ENCODE results near the gene ZNF358.

Gene ZNF358

GRCh38 chr19:7515645-7516151, at the start of gene ZNF358:
Gene ZNF358, plus strand, starts transcription at chr19:7516103. Its CDS starts 3,140 bp downstream, at chr19:7519243.
- DNase-seq (ENCODE audit: low read depth): no peak

DNA sequence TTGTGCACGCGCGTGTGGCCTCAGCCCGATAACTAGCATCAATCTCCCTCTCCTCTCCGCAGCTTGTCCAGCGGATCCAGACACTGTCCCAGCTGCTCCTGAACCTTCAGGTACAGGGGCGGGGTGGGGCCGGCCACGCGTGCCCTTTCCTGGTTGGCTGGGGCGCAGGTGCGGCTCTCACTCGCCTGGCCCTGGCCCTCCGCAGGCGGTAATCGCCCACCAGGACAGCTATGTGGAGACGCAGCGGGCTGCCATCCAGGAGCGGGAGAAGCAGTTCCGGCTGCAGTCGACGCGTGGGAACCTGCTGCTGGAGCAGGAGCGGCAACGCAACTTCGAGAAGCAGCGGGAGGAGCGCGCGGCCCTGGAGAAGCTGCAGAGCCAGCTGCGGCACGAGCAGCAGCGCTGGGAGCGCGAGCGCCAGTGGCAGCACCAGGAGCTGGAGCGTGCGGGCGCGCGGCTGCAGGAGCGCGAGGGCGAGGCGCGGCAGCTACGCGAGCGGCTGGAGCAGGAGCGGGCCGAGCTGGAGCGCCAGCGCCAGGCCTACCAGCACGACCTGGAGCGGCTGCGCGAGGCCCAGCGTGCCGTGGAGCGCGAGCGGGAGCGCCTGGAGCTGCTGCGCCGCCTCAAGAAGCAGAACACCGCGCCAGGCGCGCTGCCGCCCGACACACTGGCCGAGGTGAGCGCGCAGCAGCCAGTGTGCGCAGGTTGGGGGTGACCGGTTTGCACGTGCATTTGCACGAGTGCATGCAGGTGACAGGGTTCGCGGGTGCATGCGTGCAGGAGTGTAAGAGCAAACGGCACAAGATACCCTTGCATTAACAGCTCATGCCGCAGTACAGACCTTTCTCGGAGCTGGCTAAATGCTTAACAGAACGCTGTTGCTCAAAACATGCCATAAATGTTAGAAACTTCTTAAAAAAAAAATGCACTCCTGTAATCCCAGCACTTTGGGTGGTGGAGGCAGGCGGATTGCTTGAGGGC, 48.6 kb upstream of the ZNF358 start:
- no peak for DNase-seq (ENCODE audit: low read depth)

DNA sequence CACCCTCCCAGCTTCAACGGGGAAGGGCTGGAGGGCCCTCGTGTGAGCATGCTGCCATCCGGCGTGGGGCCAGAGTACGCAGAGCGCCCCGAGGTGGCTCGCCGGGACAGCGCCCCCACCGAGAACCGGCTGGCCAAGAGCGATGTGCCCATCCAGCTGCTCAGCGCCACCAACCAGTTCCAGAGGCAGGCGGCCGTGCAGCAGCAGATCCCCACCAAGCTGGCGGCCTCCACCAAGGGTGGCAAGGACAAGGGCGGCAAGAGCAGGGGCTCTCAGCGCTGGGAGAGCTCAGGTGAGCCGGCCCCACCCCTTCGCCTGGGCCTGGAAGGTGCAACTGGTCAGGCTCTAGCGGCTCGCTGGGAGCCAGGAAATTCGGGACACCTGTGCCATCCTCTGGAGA, 47.1 kb upstream of the ZNF358 start:
- no peak for DNase-seq (ENCODE audit: low read depth)

GRCh38 chr19:7469669-7470285, 46.1 kb upstream of the ZNF358 start:
- DNase-seq (ENCODE audit: low read depth): no peak

GRCh38 chr19:7470540-7471305, 45.2 kb upstream of the ZNF358 start:
- no peak for DNase-seq (ENCODE audit: low read depth)

GRCh38 chr19:7471696-7472615, 43.9 kb upstream of the ZNF358 start:
- no peak for DNase-seq (ENCODE audit: low read depth)

DNA sequence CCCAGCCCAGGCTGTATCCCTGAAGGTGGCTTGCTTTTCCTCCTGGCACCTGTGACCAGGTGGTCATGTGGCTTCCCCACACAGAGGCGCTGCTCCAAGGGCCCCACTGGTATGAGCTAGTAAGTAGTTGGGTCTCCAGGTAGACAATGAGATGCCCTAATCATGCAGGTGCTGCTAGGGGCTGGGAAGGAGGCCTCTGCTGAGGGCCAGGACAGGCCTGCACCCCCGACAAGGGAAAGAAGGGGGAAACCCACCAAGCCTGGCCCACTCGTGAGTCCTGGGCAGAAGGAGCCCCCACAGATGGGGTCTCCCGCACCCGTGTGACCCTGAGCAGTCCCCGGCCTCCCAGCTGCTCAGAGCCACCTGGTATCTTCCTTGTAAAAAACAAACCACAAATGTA, 40.2 kb upstream of the ZNF358 start:
- no peak for DNase-seq (ENCODE audit: low read depth)

DNA sequence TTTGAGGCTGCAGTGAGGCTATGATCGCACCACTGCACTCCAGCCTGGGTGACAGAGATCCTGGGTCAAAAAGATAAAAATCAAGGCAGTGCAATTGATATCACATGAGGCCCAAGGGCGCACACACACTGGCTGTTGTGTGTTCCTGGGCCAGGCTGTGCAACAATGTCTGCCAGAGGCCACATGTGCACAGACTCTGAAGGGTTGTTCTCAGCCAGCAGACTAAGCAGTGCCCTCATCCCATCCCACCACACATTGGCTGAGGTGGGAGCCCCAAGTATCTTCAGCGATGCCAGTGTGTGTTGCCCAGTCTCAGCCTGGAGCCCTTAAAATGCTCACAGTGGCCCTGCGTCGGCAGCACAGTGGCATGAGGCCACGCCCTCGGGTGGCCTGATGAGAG, 39.7 kb upstream of the ZNF358 start:
- no peak for DNase-seq (ENCODE audit: low read depth)

DNA sequence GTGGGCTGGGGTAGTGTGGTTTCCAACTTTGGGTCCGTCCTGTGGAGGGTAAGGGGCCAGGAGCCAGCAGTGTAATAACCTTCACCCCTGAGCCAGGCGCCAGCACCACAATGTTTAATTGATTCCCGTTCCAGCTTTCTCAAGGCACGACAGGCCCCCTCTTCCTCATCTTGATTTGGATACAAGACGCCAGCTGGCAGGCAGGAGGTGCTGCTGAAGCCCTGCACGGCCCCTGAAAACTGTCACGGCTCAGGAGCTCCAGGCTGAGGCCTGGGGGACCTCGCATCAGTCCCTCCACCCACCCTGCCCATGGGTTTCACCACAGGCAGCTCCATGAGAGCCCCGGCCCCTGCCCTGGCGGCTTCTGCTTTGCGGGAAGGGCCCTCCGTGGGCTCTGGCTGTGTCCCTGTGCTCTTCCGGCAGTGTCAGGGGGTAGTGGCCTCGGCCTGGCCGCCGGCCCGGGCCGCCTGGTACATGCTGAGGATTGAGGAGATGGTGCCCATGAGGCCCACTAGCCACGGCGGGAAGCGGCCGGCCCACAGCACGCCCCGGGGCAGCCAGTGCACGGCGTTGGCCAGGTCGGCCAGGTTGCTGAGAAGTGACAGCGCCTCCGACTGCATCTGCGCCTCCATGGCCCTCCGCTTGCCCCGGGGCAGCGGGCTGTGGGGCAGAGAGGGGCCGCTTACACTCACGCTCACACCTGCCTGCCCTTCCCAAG, 39.0 kb upstream of the ZNF358 start:
- DNase-seq (ENCODE audit: low read depth): no peak

DNA sequence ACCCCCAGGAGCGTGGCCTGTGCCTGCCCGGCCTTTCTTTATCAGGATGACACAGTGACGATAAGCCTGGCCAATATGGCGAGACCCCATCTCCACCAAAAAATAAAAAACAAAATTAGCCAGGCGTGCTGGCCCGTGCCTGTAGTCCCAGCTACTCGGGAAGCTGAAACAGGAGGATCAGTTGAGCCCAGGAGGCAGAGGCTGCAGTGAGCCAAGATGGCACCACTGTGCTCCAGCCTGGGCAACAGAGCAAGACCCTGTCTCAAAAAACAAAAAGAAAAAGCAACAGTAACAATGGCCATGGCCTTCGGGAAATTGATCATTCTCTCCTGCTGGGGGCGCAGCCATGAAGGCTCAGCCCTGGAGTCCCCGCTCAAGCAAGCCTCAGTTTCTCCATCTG, 38.1 kb upstream of the ZNF358 start:
- DNase-seq (ENCODE audit: low read depth): no peak

GRCh38 chr19:7478173-7478842, 37.6 kb upstream of the ZNF358 start:
- DNase-seq (ENCODE audit: low read depth): no peak

DNA sequence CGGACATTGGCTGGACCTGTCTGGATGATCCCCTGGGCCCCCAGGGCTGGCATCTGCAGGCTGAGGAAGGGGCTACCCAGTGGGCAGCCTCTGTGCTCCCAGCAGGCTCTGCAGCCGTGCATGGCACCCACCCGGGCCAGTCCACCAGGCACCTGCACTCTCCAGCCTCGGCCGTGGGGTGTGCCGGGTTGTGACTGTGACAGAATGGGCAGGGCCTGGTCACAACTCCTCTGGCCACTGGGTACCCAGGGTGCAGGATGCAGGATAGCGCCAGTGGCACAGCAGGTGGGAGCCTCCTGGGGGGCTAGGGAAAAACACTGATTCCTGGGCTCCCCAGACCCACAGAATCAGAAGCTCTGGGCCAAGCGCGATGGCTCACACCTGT, 37.1 kb upstream of the ZNF358 start:
- DNase-seq (ENCODE audit: low read depth): no peak

GRCh38 chr19:7480222-7480969, 35.5 kb upstream of the ZNF358 start:
- no peak for DNase-seq (ENCODE audit: low read depth)

DNA sequence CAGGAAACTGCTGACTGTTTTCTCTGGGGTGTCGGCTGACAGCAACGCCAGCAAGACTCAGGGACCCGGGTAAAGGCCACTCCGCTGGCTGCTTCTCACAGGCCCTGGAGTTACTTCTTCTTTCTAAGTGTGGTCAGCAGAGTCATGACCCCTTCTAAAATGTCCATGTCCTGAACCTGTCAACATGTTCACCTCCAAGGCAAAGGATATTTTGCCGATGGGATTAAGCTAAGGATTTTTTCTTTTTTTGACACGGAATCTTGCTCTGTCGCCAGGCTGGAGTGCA, 35.0 kb upstream of the ZNF358 start:
- no peak for DNase-seq (ENCODE audit: low read depth)

- no peak for DNase-seq (ENCODE audit: low read depth)
Measured at GRCh38 chr19:7482584-7483439, 33.1 kb upstream of the ZNF358 start.

GRCh38 chr19:7483720-7484201, 32.1 kb upstream of the ZNF358 start:
- no peak for DNase-seq (ENCODE audit: low read depth)

GRCh38 chr19:7486923-7487322, 29.0 kb upstream of the ZNF358 start:
- DNase-seq (ENCODE audit: low read depth): no peak

- no peak for DNase-seq (ENCODE audit: low read depth)
Measured at GRCh38 chr19:7488736-7489353, 27.1 kb upstream of the ZNF358 start, which contains the start of gene PEX11G. Gene PEX11G, minus strand, starts transcription at chr19:7489035. Its CDS starts 25 bp downstream, at chr19:7489010.

All from GM04503 (cell line).